OCI-LY3 (cell line): Measurements from ENCODE around the gene FBXO24.
A peak's percentile ranks its signal among the peaks of the same experiment; 100 is the strongest.

Experiments
- H2AFZ ChIP-seq: fragments of 200-600, 300-600 bp; shearing (Covaris generic); 2 replicates; pipeline ENCODE4 v1.6.0; 2014; ENCODE audit warnings: antibody characterized with exemption, low read depth, low read length
- H3K27ac ChIP-seq: fragments of 200-600, 300-600 bp; sonication (generic); 2 replicates; pipeline ENCODE4 v1.5.1; 2014; ENCODE audit warnings: mild to moderate bottlenecking, low read length, moderate library complexity, mixed read lengths
- H3K27me3 ChIP-seq: fragments of 200-600, 300-600 bp; sonication (generic); 2 replicates; pipeline ENCODE4 v1.6.1; 2014; ENCODE audit warnings: low read depth, low read length, mixed read lengths
- H3K36me3 ChIP-seq: fragments of 200-600, 300-600 bp; sonication (generic); replicated peaks from 2 replicates; pipeline ENCODE3; 2014; ENCODE audit warnings: low read depth, low read length, mixed read lengths
- H3K4me1 ChIP-seq: fragments of 300-600, 200-600 bp; sonication (generic); 2 replicates; pipeline ENCODE4 v1.6.1; 2014; ENCODE audit warnings: low read length, mixed read lengths
- H3K4me2 ChIP-seq: fragments of 200-600, 300-600 bp; sonication (generic); 2 replicates; pipeline ENCODE4 v1.6.1; 2014; ENCODE audit warnings: low read length, mixed read lengths
- H3K4me3 ChIP-seq: fragments of 300-600, 200-600 bp; sonication (generic); 2 replicates; pipeline ENCODE4 v1.5.1; 2014; ENCODE audit warnings: antibody characterized with exemption, mild to moderate bottlenecking, low read length, moderate library complexity
- H3K79me2 ChIP-seq: fragments of 300-600, 200-600 bp; shearing (Covaris generic); 2 replicates; pipeline ENCODE4 v1.6.1; 2014; ENCODE audit warnings: mild to moderate bottlenecking, low read length, mixed read lengths
- H3K9ac ChIP-seq: fragments of 300-600, 200-600 bp; shearing (Covaris generic); 2 replicates; pipeline ENCODE4 v1.6.0; 2014; ENCODE audit warnings: mild to moderate bottlenecking, low read length, moderate library complexity
- H3K9me3 ChIP-seq: fragments of 200-600, 300-600 bp; shearing (Covaris generic); 2 replicates; pipeline ENCODE4 v1.6.1; 2014; ENCODE audit warnings: low read length, mixed read lengths; ENCODE audit not compliant: insufficient read depth
- H4K20me1 ChIP-seq: fragments of 200-600, 300-600 bp; sonication (generic); 2 replicates; pipeline ENCODE4 v1.6.1; 2016; ENCODE audit warnings: low read length, mixed read lengths; ENCODE audit not compliant: insufficient read depth
- CTCF ChIP-seq: fragments of 200-600, 300-600 bp; sonication (generic); IDR thresholded peaks from 2 replicates; pipeline ENCODE4 v1.5.1; 2014; ENCODE audit warnings: antibody characterized with exemption, low read length, low read depth
- EZH2phosphoT487 ChIP-seq: fragments of 200-600 bp; shearing (Covaris generic); IDR thresholded peaks from 2 replicates; pipeline ENCODE4 v1.6.1; 2018; ENCODE audit warnings: antibody characterized with exemption, mixed run types, low read depth

The FBXO24 gene

GRCh38 chr7:100568176-100568895, 17.8 kb upstream of the FBXO24 start:
- Histone ChIP-seq H3K9me3 (no peaks in the 10 kb centered on the region), H3K27me3 (no peaks in the 10 kb centered on the region), H4K20me1 (no peaks in the 10 kb centered on the region), H3K4me2 (no peak overlapping the region), H2AFZ (no peak overlapping the region), H3K4me1 (no peaks in the 10 kb centered on the region), H3K36me3 (peaks cover 2% of the 10 kb centered on the region), H3K79me2 (no peaks in the 10 kb centered on the region), H3K9ac (no peak overlapping the region), H3K4me3 (no peak overlapping the region), H3K27ac (no peak overlapping the region)
- no peak for TF ChIP-seq CTCF
- no peak for TF ChIP-seq EZH2phosphoT487

DNA sequence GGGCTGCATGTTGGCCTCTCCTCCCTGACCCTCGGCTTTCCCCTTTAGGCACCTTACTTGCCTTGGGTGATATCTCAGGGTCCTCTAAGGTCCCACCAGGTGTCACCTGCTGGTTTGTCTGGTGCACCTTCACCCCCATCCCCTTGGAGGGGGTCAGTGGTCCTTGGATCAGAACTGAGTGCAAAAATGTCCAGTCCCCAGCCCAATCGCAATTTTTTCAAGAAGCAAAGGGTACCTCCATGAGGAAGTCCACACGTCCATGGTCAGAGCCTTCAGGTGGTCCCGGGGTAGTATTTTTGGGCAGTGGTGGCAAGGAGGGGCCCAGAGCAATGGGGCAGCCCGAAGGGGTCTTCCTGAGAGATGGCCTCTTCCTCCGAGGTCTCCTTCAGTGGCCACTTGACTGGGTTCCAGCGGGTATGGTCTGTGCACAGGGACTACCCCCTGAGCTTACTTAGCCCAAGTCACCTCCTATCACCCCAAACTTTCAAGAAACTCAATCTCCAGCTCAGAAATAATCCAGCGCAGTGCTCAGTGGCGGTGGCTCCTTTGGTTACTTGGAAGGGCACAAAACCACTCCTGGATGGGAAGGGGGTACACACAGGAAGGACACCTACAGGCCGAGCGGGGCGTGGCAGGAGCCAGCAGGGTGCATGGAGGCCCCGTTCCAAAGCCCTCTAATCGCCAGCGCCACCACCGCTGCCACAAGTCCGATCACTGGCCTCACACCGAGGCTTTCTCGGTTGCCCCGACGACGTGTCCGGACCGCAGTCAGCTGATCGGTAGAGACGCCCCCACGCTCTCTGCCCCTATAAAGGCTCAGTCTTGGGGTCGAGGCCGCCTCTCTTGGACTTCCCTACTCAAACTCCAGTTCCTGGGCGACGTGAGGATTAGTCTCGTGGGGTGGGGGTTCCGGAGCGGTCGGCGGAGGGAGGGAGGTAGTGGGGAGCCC, 17.0 kb upstream of the FBXO24 start:
- H3K27me3 ChIP-seq = no peaks in the 10 kb centered on the region
- peak; percentile 47 for TF ChIP-seq CTCF
- TF ChIP-seq EZH2phosphoT487 = no peak
- H3K79me2 ChIP-seq = no peaks in the 10 kb centered on the region
- H3K4me1 ChIP-seq = no peaks in the 10 kb centered on the region
- peaks cover 2% of the 10 kb centered on the region for H3K36me3 ChIP-seq
- 0 out of 2 replicates have a peak overlapping the region, but pooled peaks have one; percentile 45 for H3K4me2 ChIP-seq
- H4K20me1 ChIP-seq = no peaks in the 10 kb centered on the region
- no peak overlapping the region for H2AFZ ChIP-seq
- no peaks in the 10 kb centered on the region for H3K9me3 ChIP-seq
- H3K4me3 ChIP-seq = no peak overlapping the region
- H3K27ac ChIP-seq = no peak overlapping the region
- no peak overlapping the region for H3K9ac ChIP-seq

DNA sequence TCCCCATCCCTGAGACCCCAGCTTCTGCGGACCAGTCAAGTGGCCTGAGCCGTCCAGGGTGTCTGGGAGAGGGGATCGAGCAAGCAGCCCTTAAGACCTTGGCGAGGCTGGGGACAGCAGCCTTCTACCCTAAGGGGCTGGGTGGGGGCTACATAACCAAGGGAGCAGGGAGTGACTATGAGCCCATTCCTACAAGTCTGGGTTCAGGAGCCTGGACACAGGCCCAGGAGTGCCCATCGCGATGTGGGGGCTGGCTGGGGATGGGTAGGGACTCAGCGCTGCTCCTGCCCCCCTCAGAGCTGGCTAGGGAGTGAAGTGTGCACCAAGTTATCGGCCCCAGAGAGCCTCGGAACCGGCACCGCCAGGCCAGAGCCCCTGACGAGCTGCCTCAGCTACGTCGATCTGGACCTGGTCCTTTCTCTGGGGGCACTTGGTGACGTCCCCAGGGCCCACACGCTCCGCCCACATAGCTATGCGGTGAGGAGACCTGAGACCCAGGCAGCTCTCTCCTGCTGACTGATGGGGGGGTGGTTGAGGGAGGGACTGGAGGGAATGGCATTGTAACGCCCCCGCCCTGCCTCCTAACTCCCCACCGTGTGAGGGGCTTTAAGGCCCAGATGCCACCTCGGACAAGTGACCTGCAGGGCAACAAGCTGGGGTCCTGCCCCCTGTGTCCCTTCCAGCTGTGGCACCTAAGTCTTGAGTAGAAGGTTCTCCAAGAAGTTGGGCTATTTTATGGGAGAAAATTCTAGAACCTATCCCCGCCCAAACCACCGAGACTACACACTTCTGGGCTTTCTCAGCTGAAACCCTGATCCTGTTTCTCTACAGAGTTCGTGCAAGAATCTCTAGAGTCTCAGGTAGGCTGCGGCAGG, 14.9 kb upstream of the FBXO24 start:
- Histone ChIP-seq H3K36me3 (no peaks in the 10 kb centered on the region), H3K4me1 (no peaks in the 10 kb centered on the region), H3K9ac (no peak overlapping the region), H3K4me2 (no peak overlapping the region), H4K20me1 (no peaks in the 10 kb centered on the region), H2AFZ (no peak overlapping the region), H3K79me2 (no peaks in the 10 kb centered on the region), H3K4me3 (no peak overlapping the region), H3K27me3 (no peaks in the 10 kb centered on the region), H3K27ac (no peak overlapping the region), H3K9me3 (no peaks in the 10 kb centered on the region)
- no peak for TF ChIP-seq EZH2phosphoT487
- TF ChIP-seq CTCF = no peak

DNA sequence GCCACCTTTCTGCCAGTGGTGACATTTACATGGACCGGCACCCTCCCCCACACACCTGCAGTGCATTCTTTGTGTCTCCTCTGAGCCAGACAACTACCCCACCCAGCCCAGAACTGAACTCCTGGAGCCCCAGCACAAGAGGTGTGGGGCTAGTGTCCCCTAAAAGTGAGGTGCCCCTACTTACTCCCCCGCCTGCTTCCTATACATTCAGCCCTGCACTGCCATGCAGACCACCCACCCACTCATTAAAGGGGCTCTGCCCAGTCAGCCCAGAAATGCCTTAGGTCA, 14.4 kb upstream of the FBXO24 start:
- Histone ChIP-seq H3K27me3 (no peaks in the 10 kb centered on the region), H3K4me3 (no peak overlapping the region), H3K9me3 (no peaks in the 10 kb centered on the region), H3K27ac (no peak overlapping the region), H4K20me1 (no peaks in the 10 kb centered on the region), H3K36me3 (no peaks in the 10 kb centered on the region), H2AFZ (no peak overlapping the region), H3K4me2 (no peak overlapping the region), H3K79me2 (no peaks in the 10 kb centered on the region), H3K4me1 (no peaks in the 10 kb centered on the region), H3K9ac (no peak overlapping the region)
- TF ChIP-seq CTCF = no peak
- TF ChIP-seq EZH2phosphoT487 = no peak
